Measurements from ENCODE around the gene HGS.

HGS gene

GRCh38 chr17:81694810-81695209 lies 11.0 kb downstream of the HGS start:
- H3K36me3 ChIP-seq (ENCODE audit: control insufficient read depth, insufficient read depth, low read length), result peaks cover 87% of the 10 kb centered on the region
- no peaks in the 10 kb centered on the region for H3K4me1 ChIP-seq (ENCODE audit: control insufficient read depth, insufficient read depth, low read length, poor library complexity, severe bottlenecking)

GRCh38 chr17:81695211-81695610 lies 11.4 kb downstream of the HGS start:
- DNase-seq, result no peak
- H3K4me3 ChIP-seq (ENCODE audit: insufficient read depth, low read depth, low read length, poor library complexity, severe bottlenecking), result no peak overlapping the region
- H3K4me1 ChIP-seq (ENCODE audit: control insufficient read depth, insufficient read depth, low read length, poor library complexity, severe bottlenecking), result no peaks in the 10 kb centered on the region
- H3K9me3 ChIP-seq (ENCODE audit: control insufficient read depth, low read length), result no peaks in the 10 kb centered on the region
- peaks cover 83% of the 10 kb centered on the region for H3K36me3 ChIP-seq (ENCODE audit: control insufficient read depth, insufficient read depth, low read length)
- no peak overlapping the region for H3K27ac ChIP-seq (ENCODE audit: insufficient read depth, low read length, poor library complexity, severe bottlenecking)
- H3K27me3 ChIP-seq (replicated peaks; ENCODE audit: control insufficient read depth, insufficient read depth, low read length, poor library complexity, severe bottlenecking), result no peaks in the 10 kb centered on the region

More at GRCh38 chr17:81694810-81695209, 11.0 kb downstream of the HGS start:
- DNase-seq, result no peak
- no peaks in the 10 kb centered on the region for H3K27me3 ChIP-seq (replicated peaks; ENCODE audit: control insufficient read depth, insufficient read depth, low read length, poor library complexity, severe bottlenecking)
- no peak overlapping the region for H3K27ac ChIP-seq (ENCODE audit: insufficient read depth, low read length, poor library complexity, severe bottlenecking)
- no peaks in the 10 kb centered on the region for H3K9me3 ChIP-seq (ENCODE audit: control insufficient read depth, low read length)
- H3K4me3 ChIP-seq (ENCODE audit: insufficient read depth, low read depth, low read length, poor library complexity, severe bottlenecking), result no peak overlapping the region

GRCh38 chr17:81695801-81696200 lies 12.0 kb downstream of the HGS start:
- no peaks in the 10 kb centered on the region for H3K27me3 ChIP-seq (replicated peaks; ENCODE audit: control insufficient read depth, insufficient read depth, low read length, poor library complexity, severe bottlenecking)
- H3K27ac ChIP-seq (ENCODE audit: insufficient read depth, low read length, poor library complexity, severe bottlenecking), result no peak overlapping the region
- peaks cover 81% of the 10 kb centered on the region for H3K36me3 ChIP-seq (ENCODE audit: control insufficient read depth, insufficient read depth, low read length)
- DNase-seq, result no peak
- no peaks in the 10 kb centered on the region for H3K9me3 ChIP-seq (ENCODE audit: control insufficient read depth, low read length)
- peaks cover under 1% of the 10 kb centered on the region for H3K4me1 ChIP-seq (ENCODE audit: control insufficient read depth, insufficient read depth, low read length, poor library complexity, severe bottlenecking)
- no peak overlapping the region for H3K4me3 ChIP-seq (ENCODE audit: insufficient read depth, low read depth, low read length, poor library complexity, severe bottlenecking)

- no peak overlapping the region for H3K27ac ChIP-seq (ENCODE audit: insufficient read depth, low read length, poor library complexity, severe bottlenecking)
- peaks cover 80% of the 10 kb centered on the region for H3K36me3 ChIP-seq (ENCODE audit: control insufficient read depth, insufficient read depth, low read length)
- no peaks in the 10 kb centered on the region for H3K9me3 ChIP-seq (ENCODE audit: control insufficient read depth, low read length)
- no peak overlapping the region for H3K4me3 ChIP-seq (ENCODE audit: insufficient read depth, low read depth, low read length, poor library complexity, severe bottlenecking)
- H3K27me3 ChIP-seq (replicated peaks; ENCODE audit: control insufficient read depth, insufficient read depth, low read length, poor library complexity, severe bottlenecking), result no peaks in the 10 kb centered on the region
- DNase-seq, result no peak
- peaks cover 5% of the 10 kb centered on the region for H3K4me1 ChIP-seq (ENCODE audit: control insufficient read depth, insufficient read depth, low read length, poor library complexity, severe bottlenecking)
Measured at GRCh38 chr17:81696218-81696941, 12.6 kb downstream of the HGS start.

- Histone ChIP-seq H3K4me3 (ENCODE audit: insufficient read depth, low read depth, low read length, poor library complexity, severe bottlenecking) (no peak overlapping the region), H3K27me3 (replicated peaks; ENCODE audit: control insufficient read depth, insufficient read depth, low read length, poor library complexity, severe bottlenecking) (no peaks in the 10 kb centered on the region), H3K36me3 (ENCODE audit: control insufficient read depth, insufficient read depth, low read length) (peaks cover 69% of the 10 kb centered on the region), H3K4me1 (ENCODE audit: control insufficient read depth, insufficient read depth, low read length, poor library complexity, severe bottlenecking) (peaks cover 15% of the 10 kb centered on the region), H3K9me3 (ENCODE audit: control insufficient read depth, low read length) (no peaks in the 10 kb centered on the region), H3K27ac (ENCODE audit: insufficient read depth, low read length, poor library complexity, severe bottlenecking) (no peak overlapping the region)
- DNase-seq, result no peak
Measured at GRCh38 chr17:81697261-81698044, 13.6 kb downstream of the HGS start.

- Histone ChIP-seq H3K4me3 (ENCODE audit: insufficient read depth, low read depth, low read length, poor library complexity, severe bottlenecking) (no peak overlapping the region), H3K4me1 (ENCODE audit: control insufficient read depth, insufficient read depth, low read length, poor library complexity, severe bottlenecking) (peaks cover 27% of the 10 kb centered on the region), H3K27me3 (replicated peaks; ENCODE audit: control insufficient read depth, insufficient read depth, low read length, poor library complexity, severe bottlenecking) (no peaks in the 10 kb centered on the region), H3K27ac (ENCODE audit: insufficient read depth, low read length, poor library complexity, severe bottlenecking) (no peak overlapping the region), H3K9me3 (ENCODE audit: control insufficient read depth, low read length) (no peaks in the 10 kb centered on the region), H3K36me3 (ENCODE audit: control insufficient read depth, insufficient read depth, low read length) (peaks cover 41% of the 10 kb centered on the region)
- DNase-seq, result no peak
Measured at GRCh38 chr17:81700353-81701287, 16.8 kb downstream of the HGS start.

- H3K36me3 ChIP-seq (ENCODE audit: control insufficient read depth, insufficient read depth, low read length), result peaks cover 40% of the 10 kb centered on the region
- H3K27ac ChIP-seq (ENCODE audit: insufficient read depth, low read length, poor library complexity, severe bottlenecking), result peak overlapping the region; percentile 46
- H3K27me3 ChIP-seq (replicated peaks; ENCODE audit: control insufficient read depth, insufficient read depth, low read length, poor library complexity, severe bottlenecking), result no peaks in the 10 kb centered on the region
- no peak overlapping the region for H3K4me3 ChIP-seq (ENCODE audit: insufficient read depth, low read depth, low read length, poor library complexity, severe bottlenecking)
- peaks cover 27% of the 10 kb centered on the region for H3K4me1 ChIP-seq (ENCODE audit: control insufficient read depth, insufficient read depth, low read length, poor library complexity, severe bottlenecking)
- no peaks in the 10 kb centered on the region for H3K9me3 ChIP-seq (ENCODE audit: control insufficient read depth, low read length)
- no peak for DNase-seq
Measured at GRCh38 chr17:81701288-81702071, 17.7 kb downstream of the HGS start.

- peaks cover 35% of the 10 kb centered on the region for H3K36me3 ChIP-seq (ENCODE audit: control insufficient read depth, insufficient read depth, low read length)
- no peaks in the 10 kb centered on the region for H3K9me3 ChIP-seq (ENCODE audit: control insufficient read depth, low read length)
- no peaks in the 10 kb centered on the region for H3K27me3 ChIP-seq (replicated peaks; ENCODE audit: control insufficient read depth, insufficient read depth, low read length, poor library complexity, severe bottlenecking)
- peak; percentile 78 to 84 (median 79) for DNase-seq
- H3K27ac ChIP-seq (ENCODE audit: insufficient read depth, low read length, poor library complexity, severe bottlenecking), result peak within 1 kb of the TSS; percentile 89
- H3K4me3 ChIP-seq (ENCODE audit: insufficient read depth, low read depth, low read length, poor library complexity, severe bottlenecking), result peak within 1 kb of the TSS; percentile 85
- H3K4me1 ChIP-seq (ENCODE audit: control insufficient read depth, insufficient read depth, low read length, poor library complexity, severe bottlenecking), result peaks cover 27% of the 10 kb centered on the region
Measured at GRCh38 chr17:81702934-81703746, 19.3 kb downstream of the HGS start, which contains the start of gene MRPL12. MRPL12 (plus strand) TSS chr17:81703367; CDS start chr17:81703502, 135 bp downstream.
